GM23248 (cell line): ENCODE measurements around the gene NEFH.
A peak's percentile ranks its signal among the peaks of the same experiment; 100 is the strongest.

Source experiments
- EZH2 ChIP-seq: fragments of 200-600 bp; sonication (generic); IDR thresholded peaks from 2 replicates; pipeline ENCODE4 v1.6.1; 2018; ENCODE audit warnings: antibody characterized with exemption, mild to moderate bottlenecking; ENCODE audit not compliant: insufficient read depth, poor library complexity, severe bottlenecking
- EZH2phosphoT487 ChIP-seq: fragments of 200-600 bp; sonication (generic); IDR thresholded peaks from 2 replicates; pipeline ENCODE4 v1.6.1; 2018; ENCODE audit warnings: antibody characterized with exemption, moderate library complexity, mild to moderate bottlenecking, low read depth; ENCODE audit not compliant: insufficient read depth

GRCh38 chr22:29480262-29480511 is 169 bp downstream of the NEFH start:
- TF ChIP-seq EZH2phosphoT487: no peak
- peak; percentile 8 for TF ChIP-seq EZH2
